ENCODE results near the gene PGD.

DNA sequence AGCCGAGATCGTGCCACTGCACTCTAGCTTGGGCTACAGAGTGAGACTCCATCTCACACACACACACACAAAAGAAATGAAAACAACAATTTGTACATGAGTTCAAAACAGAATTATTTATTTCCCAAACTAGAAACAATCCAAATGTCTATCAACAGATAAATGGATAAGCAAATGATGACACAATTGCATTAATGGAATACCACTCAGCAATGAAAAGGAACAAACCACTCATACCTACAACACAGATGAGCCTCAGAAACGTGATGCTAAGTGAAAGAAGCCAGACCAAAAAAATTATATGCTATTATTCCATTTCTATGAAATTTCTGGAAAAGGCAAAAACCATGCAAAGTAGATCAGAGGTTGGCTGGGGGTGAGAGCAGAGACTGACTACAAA, 2.0 kb upstream of the PGD start:
- TF ChIP-seq, protein P1, sequence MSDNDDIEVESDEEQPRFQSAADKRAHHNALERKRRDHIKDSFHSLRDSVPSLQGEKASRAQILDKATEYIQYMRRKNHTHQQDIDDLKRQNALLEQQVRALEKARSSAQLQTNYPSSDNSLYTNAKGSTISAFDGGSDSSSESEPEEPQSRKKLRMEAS (IDR thresholded peaks at IDR 0.05): no peak
- TF ChIP-seq CREB1 (IDR thresholded peaks at IDR 0.05; ENCODE audit: low read depth) (no peak), YY1 (IDR thresholded peaks at IDR 0.05; ENCODE audit: low read depth) (no peak), NFIC (IDR thresholded peaks at IDR 0.05) (no peak), RAD21 (IDR thresholded peaks at IDR 0.05; ENCODE audit: low read depth) (no peak), EGR1 (IDR thresholded peaks at IDR 0.05) (no peak), EP300 (IDR thresholded peaks at IDR 0.05; ENCODE audit: borderline replicate concordance) (no peak), TAF1 (IDR thresholded peaks at IDR 0.05; ENCODE audit: low read depth) (no peak), CEBPB (IDR thresholded peaks at IDR 0.05) (no peak)
- TF ChIP-seq, protein P2, sequence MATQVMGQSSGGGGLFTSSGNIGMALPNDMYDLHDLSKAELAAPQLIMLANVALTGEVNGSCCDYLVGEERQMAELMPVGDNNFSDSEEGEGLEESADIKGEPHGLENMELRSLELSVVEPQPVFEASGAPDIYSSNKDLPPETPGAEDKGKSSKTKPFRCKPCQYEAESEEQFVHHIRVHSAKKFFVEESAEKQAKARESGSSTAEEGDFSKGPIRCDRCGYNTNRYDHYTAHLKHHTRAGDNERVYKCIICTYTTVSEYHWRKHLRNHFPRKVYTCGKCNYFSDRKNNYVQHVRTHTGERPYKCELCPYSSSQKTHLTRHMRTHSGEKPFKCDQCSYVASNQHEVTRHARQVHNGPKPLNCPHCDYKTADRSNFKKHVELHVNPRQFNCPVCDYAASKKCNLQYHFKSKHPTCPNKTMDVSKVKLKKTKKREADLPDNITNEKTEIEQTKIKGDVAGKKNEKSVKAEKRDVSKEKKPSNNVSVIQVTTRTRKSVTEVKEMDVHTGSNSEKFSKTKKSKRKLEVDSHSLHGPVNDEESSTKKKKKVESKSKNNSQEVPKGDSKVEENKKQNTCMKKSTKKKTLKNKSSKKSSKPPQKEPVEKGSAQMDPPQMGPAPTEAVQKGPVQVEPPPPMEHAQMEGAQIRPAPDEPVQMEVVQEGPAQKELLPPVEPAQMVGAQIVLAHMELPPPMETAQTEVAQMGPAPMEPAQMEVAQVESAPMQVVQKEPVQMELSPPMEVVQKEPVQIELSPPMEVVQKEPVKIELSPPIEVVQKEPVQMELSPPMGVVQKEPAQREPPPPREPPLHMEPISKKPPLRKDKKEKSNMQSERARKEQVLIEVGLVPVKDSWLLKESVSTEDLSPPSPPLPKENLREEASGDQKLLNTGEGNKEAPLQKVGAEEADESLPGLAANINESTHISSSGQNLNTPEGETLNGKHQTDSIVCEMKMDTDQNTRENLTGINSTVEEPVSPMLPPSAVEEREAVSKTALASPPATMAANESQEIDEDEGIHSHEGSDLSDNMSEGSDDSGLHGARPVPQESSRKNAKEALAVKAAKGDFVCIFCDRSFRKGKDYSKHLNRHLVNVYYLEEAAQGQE (IDR thresholded peaks at IDR 0.05; ENCODE audit: low read depth): no peak
- TF ChIP-seq, protein P3, sequence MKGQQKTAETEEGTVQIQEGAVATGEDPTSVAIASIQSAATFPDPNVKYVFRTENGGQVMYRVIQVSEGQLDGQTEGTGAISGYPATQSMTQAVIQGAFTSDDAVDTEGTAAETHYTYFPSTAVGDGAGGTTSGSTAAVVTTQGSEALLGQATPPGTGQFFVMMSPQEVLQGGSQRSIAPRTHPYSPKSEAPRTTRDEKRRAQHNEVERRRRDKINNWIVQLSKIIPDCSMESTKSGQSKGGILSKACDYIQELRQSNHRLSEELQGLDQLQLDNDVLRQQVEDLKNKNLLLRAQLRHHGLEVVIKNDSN (IDR thresholded peaks at IDR 0.05): no peak
